ENCODE results near the gene TBC1D1. TPM values are rescaled to one million over a fixed set of nuclear protein-coding genes. Genes with fewer than 3 reads are reported as not detected.

The TBC1D1 gene
- total RNA-seq, 1 donor from 2014 or later = 129 TPM

DNA sequence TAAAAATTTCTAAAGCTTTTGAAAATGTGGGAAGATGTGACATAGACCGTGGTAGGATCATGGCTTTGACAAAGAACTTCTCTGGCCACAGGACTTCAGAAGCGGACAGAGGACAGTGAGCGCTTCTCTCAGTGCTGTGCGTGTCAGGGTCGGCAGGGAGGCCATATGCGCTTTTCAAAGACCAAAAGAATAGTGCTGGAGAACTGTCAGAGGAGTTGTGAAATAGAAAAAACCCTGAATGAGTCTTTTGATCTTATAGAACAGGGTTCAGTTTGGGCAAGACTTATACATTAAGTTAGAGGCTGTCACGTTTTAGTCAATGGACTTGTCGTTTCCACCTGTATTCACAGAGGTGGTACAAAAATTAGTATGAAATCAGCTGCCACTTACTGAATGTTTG is 146.7 kb downstream of the TBC1D1 start:
- H3K36me3 ChIP-seq = peaks cover 50% of the 10 kb centered on the region
- TF ChIP-seq, protein P1, sequence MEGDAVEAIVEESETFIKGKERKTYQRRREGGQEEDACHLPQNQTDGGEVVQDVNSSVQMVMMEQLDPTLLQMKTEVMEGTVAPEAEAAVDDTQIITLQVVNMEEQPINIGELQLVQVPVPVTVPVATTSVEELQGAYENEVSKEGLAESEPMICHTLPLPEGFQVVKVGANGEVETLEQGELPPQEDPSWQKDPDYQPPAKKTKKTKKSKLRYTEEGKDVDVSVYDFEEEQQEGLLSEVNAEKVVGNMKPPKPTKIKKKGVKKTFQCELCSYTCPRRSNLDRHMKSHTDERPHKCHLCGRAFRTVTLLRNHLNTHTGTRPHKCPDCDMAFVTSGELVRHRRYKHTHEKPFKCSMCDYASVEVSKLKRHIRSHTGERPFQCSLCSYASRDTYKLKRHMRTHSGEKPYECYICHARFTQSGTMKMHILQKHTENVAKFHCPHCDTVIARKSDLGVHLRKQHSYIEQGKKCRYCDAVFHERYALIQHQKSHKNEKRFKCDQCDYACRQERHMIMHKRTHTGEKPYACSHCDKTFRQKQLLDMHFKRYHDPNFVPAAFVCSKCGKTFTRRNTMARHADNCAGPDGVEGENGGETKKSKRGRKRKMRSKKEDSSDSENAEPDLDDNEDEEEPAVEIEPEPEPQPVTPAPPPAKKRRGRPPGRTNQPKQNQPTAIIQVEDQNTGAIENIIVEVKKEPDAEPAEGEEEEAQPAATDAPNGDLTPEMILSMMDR (IDR thresholded peaks at IDR 0.05; ENCODE audit: borderline replicate concordance) = no peak
- H3K4me1 ChIP-seq = peaks cover 10% of the 10 kb centered on the region
- H3K4me3 ChIP-seq = no peak overlapping the region
- no peaks in the 10 kb centered on the region for H3K9me3 ChIP-seq (replicated peaks)
- H3K27ac ChIP-seq (replicated peaks) = no peak overlapping the region
- DNase-seq = no peak
- H3K27me3 ChIP-seq (ENCODE audit: low read depth) = no peaks in the 10 kb centered on the region
- intact Hi-C loops (cut with micrococcal nuclease) = loop anchor here (5.0 to 10.0 kb wide), 2 partner anchors 63 to 235 kb away; no protein-coding TSS in a partner anchor

DNA sequence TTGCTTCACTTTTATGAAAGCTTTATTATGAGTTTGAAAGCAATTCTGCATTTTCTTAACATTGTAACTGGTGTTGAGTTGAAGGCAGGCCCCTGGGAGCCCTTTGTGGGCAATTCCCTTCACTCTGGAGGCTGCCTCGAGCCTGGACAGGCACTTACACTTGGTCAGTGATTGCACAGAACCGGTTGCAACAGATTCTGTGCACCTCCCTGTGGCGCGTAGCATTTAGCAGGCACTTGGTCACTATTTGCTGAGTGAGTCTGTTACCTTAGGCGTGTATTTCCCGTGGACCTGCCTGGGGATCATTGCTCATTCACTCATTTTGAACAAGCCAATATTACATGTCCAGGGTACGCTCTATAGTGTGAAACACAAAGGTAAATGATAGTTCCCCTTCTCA is 149.7 kb downstream of the TBC1D1 start:
- intact Hi-C loops (cut with micrococcal nuclease) = no loop called here
- Histone ChIP-seq H3K9me3 (replicated peaks) (no peaks in the 10 kb centered on the region), H3K27me3 (ENCODE audit: low read depth) (no peaks in the 10 kb centered on the region), H3K36me3 (peaks cover 65% of the 10 kb centered on the region), H3K4me3 (no peak overlapping the region), H3K4me1 (peaks cover 7% of the 10 kb centered on the region), H3K27ac (replicated peaks) (no peak overlapping the region)
- TF ChIP-seq, protein P1 (IDR thresholded peaks at IDR 0.05; ENCODE audit: borderline replicate concordance) = no peak
- no peak for DNase-seq

DNA sequence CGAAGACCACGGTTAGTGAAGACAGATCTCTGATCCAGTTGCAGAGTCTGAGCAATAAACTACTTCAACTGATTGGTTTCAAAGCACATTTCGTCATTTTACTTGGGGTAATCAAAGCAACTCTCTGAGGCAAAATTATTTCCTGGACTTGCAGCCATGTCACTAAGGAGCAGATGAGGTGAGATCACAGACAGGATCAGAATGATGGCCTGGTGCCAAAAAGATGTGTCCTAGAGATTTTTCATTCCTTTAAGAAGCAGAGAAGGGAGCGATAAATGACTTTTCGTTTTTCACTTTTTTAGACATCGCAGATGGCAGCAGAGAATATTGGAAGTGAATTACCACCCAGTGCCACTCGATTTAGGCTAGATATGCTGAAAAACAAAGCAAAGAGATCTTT is 153.2 kb downstream of the TBC1D1 start:
- TF ChIP-seq, protein P1 (IDR thresholded peaks at IDR 0.05; ENCODE audit: borderline replicate concordance) = no peak
- intact Hi-C loops (cut with micrococcal nuclease) = no loop called here
- no peak overlapping the region for H3K27ac ChIP-seq (replicated peaks)
- peaks cover 63% of the 10 kb centered on the region for H3K36me3 ChIP-seq
- H3K4me1 ChIP-seq = peaks cover 4% of the 10 kb centered on the region
- H3K27me3 ChIP-seq (ENCODE audit: low read depth) = no peaks in the 10 kb centered on the region
- H3K9me3 ChIP-seq (replicated peaks) = no peaks in the 10 kb centered on the region
- no peak overlapping the region for H3K4me3 ChIP-seq
- DNase-seq = no peak

DNA sequence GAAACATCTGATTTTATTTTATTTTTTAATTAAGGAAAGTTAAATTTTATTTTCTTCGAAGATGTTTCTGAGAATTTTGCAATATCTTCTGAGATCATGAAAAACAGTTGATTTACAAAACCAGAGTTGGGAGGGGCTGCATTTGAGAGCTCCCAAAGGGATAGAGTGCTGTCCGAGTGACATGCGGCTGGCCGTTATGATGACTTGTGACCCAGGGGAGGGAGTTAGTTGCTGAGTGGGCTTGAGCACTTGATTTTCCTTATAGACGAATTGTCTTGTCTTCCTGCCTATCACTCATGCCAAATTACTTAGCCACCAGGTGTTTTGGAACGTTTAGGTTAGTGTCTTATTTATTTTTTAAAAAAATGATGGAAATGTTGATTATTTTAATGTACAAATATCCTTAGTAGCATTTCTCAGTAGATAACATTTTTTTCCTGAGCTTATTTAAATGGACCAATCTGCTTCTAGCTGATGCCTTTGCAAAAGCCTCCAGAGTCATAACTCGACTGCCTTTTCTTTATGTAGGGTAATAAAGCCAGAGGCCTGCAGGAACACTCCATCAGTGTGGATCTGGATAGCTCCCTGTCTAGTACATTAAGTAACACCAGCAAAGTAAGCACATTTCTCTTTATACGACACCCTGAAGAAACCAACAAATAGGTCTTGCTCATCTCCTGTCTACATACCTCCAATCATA is 154.6 kb downstream of the TBC1D1 start:
- DNase-seq = no peak
- Histone ChIP-seq H3K27ac (replicated peaks) (no peak overlapping the region), H3K27me3 (ENCODE audit: low read depth) (no peaks in the 10 kb centered on the region), H3K9me3 (replicated peaks) (no peaks in the 10 kb centered on the region), H3K4me3 (no peak overlapping the region), H3K36me3 (peaks cover 69% of the 10 kb centered on the region), H3K4me1 (peaks cover 17% of the 10 kb centered on the region)
- TF ChIP-seq, protein P1 (IDR thresholded peaks at IDR 0.05; ENCODE audit: borderline replicate concordance) = no peak
- intact Hi-C loops (cut with micrococcal nuclease) = no loop called here

DNA sequence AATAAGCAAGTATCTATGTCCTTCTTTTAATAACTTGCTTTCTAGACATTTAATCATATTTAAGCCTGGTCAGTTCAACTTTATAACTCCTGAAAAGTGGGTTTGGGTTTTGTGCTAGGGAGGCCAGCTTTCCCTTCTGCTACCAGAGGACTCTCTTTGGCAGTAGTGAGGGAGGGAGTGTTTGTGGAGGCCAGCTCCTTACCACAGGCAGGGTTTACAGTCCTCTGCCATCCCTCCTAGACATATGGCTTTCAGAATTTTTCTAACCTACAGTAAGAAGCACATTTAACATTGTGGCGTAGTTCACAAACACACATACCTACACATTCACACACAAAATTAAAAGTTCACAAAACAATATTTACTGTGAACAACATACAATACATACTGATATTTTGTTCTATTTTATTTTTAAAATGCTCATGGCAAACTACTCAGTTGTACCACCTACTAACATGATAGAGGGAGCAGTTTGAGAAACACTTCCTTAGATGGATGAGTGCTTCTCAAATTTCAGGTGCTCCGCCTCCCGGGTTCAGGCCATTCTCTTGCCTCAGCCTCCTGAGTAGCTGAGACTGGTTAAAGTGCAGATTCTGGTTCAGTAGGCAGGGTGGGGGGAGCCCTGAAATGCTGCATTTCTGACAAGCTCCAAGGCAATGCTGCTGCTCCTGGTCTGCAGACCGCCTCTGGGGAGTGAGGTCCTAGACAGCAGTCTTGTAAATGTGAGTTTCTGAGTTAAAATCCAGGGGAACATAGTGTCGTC is 156.0 kb downstream of the TBC1D1 start:
- TF ChIP-seq, protein P1 (IDR thresholded peaks at IDR 0.05; ENCODE audit: borderline replicate concordance) = no peak
- H3K4me3 ChIP-seq = no peak overlapping the region
- H3K27me3 ChIP-seq (ENCODE audit: low read depth) = no peaks in the 10 kb centered on the region
- intact Hi-C loops (cut with micrococcal nuclease) = no loop called here
- H3K27ac ChIP-seq (replicated peaks) = no peak overlapping the region
- peaks cover 63% of the 10 kb centered on the region for H3K36me3 ChIP-seq
- no peaks in the 10 kb centered on the region for H3K9me3 ChIP-seq (replicated peaks)
- peaks cover 32% of the 10 kb centered on the region for H3K4me1 ChIP-seq
- DNase-seq = no peak
